Retina (tissue), 1 donor: ENCODE data around the gene GMDS.

Source experiments
- DNase-seq: peaks from one replicate; pipeline ENCODE4 v3.0.0-alpha.2; 2016

Gene GMDS

DNA sequence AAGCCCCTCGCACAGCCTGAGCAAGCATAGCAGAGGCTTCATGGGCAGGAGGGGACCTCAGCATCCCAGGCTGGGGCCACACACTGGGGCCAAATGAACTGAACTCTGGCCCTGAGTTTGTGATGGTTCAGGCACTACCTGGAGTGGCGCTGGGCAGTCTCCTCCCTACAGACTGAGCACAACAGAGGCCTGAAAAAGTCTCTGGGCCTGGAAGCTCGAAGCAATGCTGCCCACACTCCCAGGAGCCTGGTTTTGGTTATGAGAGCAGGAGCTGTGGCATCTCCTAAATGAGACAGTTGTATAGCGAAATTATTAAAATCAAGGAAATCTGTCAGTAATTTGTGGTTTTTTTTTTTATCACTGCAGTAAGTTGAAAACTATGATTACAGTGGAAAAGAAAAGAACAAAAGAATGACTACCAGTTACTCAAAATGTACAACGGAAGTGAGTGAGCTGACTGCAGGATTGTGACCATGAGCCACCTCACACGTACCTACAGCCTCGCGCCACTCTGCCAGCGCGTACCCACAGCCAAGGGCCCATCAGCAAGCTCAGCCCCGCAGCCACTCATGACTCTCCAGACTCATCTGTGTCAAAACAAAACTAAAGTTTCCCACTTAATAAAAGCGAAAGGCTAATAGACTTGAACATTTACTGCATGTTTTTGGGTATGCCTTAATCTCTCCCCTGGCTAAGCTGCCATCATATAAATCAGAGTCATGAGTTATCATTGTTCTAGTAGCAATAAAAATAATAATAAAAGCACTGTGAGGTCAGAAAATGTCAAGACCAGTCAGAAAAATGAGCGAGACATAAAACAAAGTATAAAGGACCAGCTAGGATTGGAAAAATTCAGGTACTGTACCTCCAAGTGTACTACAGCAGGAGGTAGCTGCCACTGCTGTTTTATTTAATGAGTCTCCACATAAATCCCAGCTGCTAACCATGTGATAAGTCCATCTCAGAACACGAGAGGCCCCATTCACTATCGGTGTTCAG lies 458.7 kb downstream of the GMDS start:
- DNase-seq: no peak

DNA sequence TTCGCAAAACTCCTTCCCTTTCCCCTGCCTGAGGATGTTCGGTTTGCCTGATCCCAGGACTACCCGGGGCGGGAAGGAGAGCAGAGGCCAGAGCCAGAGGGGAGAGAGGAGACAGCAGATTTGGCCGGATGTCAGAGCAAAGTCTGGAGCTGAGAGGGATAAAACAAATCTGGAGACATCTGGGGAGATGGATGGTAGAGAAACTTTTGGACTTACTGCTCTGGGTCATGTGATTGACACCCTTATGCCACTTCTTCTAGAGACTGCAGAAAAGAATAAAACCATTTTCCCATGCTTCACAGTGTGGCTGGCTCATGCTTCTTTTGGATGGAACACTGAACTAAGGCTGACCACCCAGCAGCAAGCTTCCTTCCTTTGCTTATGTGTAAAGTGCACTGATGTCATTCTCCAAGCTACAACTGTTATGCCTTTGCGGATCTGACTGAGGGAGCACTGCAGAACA lies 461.0 kb downstream of the GMDS start:
- DNase-seq: no peak

DNA sequence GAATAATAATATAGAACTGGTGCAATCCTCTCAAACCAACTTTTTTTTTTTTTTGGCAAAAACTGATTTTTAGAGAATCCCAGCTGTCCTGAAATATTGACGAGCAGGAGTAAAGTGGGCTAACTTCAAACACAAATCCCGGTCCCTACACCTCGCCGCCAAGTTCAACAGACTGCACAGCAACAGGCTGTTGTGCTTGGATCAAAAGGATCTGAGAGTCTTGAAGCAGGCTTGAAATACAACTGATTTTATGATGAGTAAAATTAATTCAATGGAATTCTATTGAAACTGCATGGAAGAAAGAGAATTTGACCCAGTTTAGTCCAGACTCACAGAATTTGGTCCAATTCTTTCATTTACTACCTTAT lies 463.6 kb downstream of the GMDS start:
- no peak for DNase-seq

DNA sequence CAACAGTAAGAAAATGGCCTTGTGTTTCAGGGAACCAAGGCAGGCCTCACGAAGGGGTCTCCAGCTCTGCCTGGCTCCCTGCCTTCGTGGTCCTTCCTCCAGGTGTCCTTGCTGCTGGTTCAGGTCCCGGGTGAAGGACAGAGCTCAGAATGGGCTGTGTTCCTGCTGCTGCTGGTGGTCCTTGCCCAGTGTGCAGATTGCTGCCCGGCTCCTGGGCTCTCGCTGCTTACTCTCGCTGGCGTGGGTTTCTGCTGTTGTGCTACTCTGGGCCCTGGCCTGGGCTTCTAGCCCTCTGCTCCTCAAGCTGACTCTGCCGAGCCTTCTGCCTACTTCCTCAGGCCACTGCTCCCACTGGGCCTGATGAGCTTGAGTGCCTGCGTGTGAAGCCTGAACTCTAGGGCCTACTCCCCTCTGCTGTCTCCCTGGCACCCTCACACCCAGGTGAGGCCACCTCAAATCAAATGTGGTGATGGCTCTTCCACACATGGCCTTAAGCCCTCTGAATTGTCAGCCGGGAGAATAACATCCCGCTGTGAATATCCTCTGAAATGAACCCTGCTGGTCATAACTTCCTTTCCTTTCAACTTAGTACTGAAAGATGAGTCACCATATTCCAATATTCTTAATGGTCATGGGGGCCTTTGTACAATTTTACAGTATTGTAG lies 464.1 kb downstream of the GMDS start:
- DNase-seq: no peak

DNA sequence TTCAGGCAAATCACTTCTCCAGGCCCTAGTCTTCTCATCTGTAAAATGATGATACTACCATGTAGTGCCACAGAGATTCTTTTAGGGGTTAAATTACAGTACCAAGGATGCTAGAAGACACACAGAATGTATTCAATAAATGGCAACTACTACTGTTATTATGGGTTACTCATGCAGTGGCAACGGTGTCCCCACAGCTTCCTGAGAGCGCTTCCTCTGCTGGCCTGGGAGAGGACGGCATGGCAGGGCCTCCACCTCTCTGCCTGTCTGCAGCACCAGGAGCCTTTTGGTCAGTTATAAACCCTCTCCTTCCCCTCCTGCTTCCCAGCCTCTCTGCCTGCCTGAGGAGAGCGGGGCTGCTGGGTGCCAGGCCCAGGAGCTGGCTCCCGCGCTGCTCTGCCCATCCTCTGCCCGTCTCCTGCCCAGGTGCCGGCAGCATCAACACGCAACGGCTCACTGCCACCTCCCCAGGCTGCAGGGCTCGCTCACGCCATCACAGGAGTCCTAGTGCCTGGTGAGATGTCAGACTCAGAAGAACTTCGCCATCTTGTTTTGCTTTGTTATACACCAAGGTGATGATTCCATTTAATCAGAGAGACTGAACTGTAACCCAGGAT lies 465.0 kb downstream of the GMDS start:
- no peak for DNase-seq

DNA sequence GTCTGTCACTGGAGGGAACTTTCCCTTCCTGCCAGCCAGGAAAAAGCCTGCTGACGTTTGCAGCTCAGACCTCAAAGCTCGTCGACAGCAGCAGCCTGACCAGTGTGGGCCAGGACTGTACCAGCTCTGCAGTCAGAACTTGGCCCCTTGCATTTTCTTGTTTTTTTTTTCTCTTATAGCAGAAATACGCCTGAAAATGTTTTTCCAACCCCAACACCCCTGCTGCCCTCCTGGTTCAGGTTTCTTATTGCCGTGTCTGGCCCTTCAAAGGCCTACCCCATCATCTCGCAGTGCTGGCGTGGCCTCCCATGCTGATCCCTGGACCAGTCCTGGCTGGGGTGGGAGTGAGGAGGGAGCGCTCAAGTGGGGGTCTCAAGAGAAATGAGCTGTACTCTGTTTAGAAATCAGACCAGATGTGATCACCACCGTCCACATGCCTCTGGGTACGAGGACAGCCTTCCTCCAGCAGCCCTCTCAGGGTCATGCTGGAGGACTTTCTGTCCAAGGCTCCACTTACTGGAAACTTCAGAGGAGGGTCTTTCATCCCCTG lies 466.6 kb downstream of the GMDS start:
- DNase-seq: no peak

DNA sequence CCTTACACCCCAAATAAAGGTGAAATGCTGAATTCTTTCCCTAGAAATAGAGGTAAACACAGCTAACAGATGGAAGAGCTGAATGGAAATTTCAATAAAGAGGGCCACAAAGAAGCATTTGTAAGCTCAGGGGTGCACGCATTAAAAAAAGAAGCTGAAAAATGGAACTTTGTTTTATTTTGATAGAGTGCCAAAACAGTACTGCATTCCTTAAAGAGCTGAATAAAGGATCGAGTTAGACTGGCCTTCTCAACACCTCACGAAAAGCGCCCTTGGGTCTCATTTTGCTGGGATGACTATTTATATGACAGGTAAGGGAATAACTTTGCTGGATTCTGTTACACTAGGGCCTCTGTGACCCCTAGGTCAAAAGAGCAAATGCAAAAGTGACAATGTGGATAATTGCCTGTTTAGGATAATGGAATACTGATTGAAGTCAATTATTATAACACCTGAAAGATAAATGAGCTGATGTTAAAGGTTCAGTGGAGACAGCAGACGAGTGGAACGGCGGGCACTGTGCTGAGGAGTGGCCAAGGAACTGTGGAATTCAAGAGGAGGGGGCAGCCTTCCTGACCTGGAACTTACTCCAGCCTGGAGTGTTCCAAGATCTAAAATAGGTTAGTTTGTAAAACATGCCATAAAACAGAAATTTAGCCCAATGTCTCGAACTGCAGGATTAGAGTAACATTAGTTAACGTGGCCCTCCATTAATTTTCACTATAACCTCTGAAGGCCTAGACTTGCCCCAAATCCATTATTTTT lies 467.3 kb downstream of the GMDS start:
- no peak for DNase-seq

DNA sequence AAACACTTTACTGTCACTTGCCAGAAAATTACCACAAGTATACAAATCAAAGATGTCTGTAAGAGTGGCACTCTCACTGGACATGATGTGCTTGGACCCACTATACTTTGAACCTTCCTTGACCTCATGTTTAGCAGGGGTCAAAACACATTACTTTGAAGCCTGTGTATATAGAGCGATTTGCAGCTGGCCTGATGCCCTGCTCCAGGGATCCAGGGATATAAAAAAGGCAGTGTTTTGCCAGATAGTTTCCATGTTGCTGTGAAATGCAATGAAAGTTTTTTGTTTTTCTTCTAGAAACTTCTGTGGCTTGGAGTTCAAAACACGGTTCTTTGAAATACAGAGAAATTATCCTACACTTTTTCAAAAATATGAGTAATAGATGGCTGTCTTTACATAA lies 470.0 kb downstream of the GMDS start:
- no peak for DNase-seq

DNA sequence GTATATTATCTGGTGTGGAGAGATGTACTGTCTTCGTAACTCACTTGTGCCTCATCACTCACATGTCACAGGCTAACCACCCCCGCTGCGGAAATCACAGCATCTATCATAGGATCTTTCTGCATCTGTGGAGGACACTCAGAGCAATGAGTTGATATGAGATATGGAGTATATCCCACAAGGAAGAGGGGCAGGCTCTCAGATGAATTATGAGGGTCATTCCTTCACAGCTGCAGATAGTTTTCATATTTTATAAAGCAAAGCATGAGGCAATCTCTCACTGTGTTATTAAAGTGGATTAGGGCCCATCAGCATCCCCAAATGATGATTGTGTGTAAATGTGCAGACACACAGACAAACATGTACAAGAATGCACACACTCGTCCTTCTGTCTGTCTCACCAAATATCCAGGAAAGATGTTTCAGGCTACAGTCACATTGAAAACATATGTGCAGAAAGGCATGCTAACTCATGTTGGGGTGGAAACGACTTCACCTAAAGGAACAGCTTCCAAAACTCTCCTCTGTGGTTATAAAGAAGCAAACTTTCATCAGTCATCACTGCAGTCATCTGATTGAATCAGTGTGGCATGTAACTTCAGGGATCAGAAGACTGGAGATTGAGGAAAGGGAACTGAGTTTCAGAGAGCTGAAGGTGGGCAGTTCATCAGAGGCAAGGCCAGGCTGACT lies 471.0 kb downstream of the GMDS start:
- no peak for DNase-seq

DNA sequence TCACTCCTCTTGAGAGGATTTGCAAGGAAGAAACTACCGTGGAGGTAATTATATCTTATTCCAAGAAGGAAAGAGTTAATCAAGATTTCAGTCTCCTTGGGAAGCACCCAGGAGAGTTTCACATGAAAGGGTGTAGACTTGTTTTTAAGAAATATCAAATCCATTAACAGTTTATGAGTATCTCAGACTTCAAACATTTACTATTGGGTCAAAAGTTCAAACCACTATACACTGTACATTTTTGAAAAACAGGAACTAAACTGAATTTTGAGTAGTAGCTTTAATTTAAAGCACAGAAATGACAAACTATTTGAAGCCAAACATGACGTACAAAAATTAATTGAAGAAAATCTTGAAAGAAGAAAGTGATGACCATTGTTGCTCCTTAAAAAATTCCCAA lies 471.7 kb downstream of the GMDS start:
- DNase-seq: no peak

DNA sequence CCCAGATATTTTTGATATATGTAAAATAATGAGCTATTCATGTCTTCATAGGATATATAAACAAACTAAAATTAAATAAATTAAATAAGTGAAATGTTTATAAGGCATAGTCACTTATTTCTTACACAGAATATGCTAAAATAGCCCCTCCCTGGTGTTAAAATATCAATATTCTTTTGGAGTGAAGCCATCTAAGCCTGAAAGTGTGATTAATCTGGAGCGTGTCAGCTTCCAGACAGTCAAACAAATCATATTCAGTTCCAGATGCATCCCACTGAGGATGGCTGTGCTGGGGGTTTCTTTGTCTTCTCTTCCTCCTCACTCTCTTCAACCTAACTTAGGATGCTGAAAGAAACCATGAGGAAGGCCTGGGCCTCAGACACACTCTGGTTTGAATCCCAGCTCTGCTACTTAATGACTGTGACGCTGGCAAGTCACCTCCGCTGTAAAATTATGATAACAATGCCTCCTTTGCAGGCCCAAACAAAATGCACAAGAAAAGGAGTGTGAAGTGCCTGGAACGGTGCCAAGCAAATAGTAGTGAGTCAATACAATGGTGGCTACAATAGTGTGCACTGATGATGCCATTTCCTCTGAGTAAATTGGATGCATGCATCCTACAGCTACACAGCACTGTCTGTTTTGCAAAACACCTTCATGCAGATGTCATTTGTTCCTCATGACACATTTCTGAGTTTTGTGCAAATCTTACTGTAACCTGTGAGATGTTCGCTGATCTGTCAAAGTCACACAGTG lies 474.3 kb downstream of the GMDS start:
- DNase-seq: no peak

DNA sequence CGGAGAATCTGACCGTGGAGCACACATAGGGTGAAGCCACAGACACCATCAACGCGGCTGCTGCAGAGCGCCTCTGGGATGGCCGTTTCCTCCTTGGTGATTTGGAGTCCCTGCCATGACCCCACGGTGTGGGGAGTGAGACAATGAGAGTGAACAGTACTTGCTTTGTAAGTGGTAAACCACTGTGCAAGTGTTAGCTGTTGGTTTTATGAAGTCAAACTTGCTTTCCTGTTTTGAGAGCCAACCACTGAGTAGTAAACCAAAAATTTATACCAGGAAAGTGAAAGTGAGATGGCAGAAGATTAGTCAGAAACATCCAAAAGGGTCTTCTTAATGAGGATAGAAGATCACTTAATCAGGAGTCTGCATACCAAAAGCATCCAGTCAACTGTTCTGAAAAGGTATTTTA lies 475.0 kb downstream of the GMDS start:
- no peak for DNase-seq

DNA sequence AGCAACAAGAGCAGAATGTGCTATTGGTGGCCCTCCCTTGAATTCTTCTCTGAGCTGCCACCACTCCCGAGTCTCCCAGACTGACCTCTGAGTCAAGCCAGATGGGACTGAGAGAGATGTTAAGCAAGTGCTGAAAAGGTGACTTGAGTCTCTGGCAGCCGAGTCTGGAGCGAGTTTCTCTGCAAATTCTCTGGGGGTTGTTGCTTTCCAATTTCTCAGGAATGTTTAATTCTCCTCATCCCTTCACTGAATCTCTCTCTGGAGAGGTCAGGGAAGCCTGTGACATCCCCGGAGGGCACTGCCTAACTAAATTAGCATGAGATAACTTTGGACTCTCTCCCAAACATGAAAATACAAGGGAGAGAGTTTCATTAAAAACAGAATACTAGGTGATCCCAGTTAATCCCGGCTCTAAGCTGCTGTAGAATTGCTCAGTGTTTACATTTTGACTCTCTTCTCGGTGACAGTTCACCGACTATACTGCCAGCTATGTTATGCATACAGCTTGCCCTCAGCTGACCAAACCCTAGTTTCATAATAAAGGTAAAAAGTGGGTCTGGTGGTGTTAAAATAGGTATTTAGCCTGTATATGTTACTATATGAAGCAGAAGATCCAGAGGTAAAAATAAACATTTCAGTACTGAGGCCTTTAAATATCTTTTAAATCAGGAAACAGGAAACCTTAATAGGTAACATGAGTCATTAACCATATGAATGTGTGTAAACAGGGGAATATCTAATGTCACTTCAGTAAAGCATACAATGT lies 477.7 kb downstream of the GMDS start:
- DNase-seq: no peak

DNA sequence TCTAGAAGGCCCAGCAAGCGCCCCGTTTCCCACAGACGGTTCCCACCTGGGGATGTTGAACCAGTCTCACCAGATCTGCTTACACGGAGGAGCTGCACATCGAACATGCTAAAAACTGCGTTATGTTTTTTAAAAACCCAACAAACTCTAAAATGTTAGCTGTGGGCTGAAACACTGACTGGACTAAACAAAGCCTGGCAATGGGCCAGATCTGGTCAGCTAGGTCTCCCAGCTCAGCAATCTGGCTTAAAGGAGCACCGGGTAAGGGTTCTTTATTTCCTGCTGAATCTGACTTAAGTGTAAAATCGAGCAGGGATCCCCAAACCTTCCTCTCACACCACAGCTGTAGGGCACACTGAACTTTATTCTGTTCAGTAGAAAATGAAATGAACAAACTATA lies 478.8 kb downstream of the GMDS start:
- no peak for DNase-seq

DNA sequence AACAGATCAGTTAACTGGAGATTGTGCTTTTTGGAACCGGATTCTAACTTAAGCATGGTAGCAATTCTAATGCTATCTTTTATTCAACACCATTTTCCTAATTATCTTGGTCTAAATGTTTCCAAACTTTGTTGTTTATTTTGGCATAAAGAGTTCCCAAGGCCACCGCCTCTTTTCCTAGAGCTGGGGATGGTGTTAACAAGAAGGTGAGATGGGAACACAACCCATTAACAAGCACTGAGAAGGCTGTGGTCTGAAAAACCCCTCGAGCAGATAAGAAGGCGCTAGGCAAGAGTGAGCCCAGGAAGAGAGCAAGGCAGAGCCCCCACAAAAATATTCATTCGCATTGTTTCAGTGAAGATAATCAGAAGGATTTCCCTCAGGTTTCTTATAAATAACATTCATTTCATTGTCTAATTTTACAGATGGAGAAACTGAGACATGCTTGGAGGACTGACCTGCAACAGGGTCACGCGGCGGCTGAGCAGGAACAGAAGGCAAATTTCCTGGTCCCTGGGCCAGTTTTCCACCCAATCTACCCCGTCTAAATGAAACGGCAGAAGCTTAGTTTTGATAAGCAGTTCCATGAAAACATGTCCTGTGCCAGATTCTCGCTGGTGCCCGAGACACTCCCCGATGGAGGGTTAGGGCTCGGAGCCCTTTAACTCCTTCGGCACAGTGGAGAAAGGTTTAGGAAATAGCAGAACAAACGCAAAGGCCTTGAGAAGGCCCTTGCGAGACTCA lies 480.1 kb downstream of the GMDS start:
- no peak for DNase-seq

DNA sequence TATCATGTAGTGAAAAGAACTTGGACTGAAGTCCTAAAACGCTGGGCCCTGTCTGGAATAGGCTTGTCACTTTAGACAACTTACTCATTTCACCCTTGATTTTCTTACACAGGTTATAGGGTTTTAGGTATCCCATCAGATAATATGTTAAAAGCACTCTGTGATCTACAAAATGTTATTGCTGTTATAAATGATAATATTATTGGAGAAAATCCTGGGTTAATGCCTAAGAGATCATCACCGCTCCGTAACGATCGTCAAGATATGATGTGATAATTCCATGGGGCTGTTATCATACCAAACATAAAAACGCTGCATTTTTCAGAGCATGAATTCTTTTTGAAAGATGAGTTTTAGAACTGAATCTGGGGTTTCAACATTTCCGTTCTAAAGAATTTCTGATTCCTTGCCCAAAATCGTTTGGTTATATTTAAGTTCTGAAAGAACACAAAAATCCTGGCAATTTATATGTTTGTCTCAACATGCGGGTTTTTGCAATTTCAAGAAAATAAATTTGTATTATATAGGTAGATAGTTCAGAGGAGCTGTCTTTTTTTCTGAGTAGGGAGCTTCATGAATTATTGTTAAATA lies 480.9 kb downstream of the GMDS start:
- DNase-seq: no peak

DNA sequence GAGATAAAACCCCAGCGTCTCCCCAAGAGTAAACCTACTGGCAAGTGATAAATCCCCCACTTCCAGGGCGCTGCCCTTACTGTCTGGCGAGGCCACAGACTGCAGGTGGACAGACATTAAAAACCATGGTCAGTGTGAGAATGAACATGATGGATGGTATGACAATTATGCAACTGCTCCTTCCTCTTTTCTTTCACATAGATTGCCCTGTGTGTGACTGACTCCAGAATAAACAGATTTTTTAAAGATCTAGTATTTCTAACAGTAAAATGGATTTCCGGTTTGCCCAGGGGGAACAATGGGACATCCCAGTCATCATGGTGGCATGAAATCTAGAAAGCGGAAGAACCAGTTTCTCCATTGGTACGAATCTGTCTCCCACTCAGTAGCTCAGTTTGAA lies 482.0 kb downstream of the GMDS start:
- no peak for DNase-seq

DNA sequence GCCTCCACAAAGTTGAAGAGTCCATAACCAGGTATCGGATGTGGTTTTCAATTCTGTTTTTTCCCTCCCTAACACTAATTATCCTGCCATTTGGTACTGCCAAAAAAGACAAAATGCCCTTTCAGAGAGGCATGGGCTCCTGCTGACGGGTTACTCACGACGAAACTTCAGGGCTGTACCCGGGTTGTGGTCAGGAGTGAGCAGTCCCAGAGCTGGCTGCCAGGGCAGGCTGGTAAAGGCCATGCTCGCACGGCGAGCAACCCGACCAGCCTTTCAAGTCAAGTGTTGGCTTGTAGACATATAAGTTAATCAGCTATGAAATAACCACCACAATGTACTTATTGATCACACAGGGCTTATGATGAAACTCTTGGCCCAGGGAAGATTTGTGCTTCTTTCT lies 483.2 kb downstream of the GMDS start:
- DNase-seq: no peak

DNA sequence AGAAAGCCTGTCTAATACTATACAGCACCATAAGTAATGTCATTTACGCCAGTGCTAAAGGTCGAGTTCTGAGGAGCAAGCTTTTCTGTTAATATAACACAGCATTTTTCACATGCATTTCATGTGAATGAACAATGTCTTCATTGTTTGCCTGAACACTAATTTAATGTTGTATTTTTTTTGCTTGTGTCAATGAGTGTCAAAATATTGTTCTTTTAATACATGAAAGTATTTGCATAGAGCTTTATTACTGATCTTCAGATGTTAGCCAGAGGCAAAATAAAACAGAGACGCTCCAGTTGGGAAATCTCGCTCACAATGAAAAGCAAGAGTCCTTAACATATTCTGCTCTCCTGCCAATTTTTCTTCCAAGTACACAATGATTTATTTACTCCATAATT lies 483.9 kb downstream of the GMDS start:
- DNase-seq: no peak
